NCI-H2196 (cell line): ENCODE data around the gene BCL2L2.
"Not testable (repeated sequence)": the region's sequence is repeated elsewhere in the genome, so short reads cannot be mapped to it uniquely, and the experiment has no call there.

ENCODE experiments used
- DNase-seq: peaks from one replicate; lab custom pipeline; 2025; ENCODE audit not compliant: unreplicated experiment; lab: John Stamatoyannopoulos, UW

BCL2L2 gene

GRCh38 chr14:23306412-23307145 is at the start of gene BCL2L2:
BCL2L2 (plus strand) TSS chr14:23306833; CDS start chr14:23307768, 935 bp downstream.
- peak; percentile 88 for DNase-seq

DNA sequence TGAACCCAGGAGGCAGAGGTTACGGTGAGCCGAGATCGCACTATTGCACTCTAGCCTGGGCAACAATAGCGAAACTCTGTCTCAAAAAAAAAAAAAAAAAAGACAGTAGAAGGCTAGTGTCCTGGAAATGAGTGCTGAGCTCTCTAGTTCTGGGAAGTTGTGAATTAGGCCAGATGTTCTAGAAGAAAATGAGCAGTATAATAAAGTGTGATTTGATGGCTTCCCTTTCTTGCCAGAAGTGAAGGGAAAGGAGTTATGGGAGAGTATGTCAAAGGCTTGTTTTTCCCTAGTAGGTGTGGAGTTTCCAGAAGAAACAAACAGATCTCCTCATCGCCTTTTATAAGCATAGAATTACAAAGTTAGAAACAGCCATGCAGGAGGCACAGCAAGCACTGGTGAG is 48.4 kb upstream of the BCL2L2 start:
- no peak for DNase-seq

GRCh38 chr14:23259426-23259825 is 47.2 kb upstream of the BCL2L2 start:
- DNase-seq, result no peak

GRCh38 chr14:23260849-23261248 is 45.8 kb upstream of the BCL2L2 start:
- not testable (repeated sequence) for DNase-seq

DNA sequence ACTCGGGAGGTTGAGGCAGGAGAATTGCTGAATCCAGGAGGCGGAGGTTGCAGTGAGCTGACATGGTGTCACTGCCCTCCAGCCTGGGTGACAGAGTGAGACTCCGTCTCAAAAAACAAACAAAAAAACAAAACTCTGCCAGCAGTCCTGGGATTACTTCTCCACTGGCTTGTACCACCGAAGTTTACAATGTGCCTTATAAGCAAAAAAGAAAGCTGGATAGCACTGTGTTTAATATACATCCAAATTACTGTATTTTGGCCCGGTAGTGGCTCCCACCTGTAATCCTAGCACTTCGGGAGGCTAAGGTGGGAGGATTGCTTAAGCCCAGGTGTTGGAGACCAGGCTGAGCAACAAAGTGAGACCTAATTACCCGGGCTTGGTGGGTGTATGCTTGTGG is 37.4 kb upstream of the BCL2L2 start:
- DNase-seq, result no peak

DNA sequence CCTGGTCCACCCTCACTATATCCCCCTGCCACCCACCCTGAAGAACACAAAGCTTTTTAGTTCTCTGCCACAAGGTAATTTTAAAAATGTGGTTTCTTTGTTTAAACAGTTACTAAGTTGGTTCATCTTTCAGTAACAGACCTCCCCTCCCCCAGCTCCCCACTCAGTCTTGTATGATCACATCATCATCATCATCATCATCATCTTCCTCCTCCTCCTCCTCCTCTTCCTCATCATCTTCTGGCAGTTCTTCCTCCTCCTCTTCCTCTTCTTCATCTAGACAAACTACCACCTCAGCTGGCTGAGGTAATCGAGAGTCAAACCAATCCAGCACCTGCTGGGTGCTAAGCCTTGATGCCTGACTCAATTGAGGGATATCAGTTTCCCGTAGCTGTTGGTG is 31.2 kb upstream of the BCL2L2 start:
- no peak for DNase-seq

- no peak for DNase-seq
Measured at GRCh38 chr14:23277189-23277588, 29.4 kb upstream of the BCL2L2 start.

GRCh38 chr14:23277928-23278327 is 28.7 kb upstream of the BCL2L2 start:
- not testable (repeated sequence) for DNase-seq

DNA sequence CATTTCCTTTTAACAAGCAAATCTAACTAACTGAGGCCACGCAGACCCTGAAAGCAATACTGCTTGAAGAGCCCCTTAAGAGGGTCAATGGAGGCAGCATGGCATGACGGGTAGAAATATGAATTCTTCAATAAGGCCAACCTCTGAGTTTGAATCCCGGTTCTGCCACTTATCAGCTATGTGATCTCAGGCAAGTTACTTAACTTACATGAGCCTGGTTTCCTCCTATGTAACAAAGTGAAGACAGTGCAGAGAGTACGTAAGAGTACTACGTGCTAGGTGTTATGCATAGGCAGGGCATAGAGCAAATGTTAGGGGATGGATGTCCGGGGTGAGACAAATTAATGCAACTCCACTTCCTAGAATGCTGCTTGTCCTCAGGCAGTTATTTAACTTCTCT is 25.4 kb upstream of the BCL2L2 start:
- no peak for DNase-seq

DNA sequence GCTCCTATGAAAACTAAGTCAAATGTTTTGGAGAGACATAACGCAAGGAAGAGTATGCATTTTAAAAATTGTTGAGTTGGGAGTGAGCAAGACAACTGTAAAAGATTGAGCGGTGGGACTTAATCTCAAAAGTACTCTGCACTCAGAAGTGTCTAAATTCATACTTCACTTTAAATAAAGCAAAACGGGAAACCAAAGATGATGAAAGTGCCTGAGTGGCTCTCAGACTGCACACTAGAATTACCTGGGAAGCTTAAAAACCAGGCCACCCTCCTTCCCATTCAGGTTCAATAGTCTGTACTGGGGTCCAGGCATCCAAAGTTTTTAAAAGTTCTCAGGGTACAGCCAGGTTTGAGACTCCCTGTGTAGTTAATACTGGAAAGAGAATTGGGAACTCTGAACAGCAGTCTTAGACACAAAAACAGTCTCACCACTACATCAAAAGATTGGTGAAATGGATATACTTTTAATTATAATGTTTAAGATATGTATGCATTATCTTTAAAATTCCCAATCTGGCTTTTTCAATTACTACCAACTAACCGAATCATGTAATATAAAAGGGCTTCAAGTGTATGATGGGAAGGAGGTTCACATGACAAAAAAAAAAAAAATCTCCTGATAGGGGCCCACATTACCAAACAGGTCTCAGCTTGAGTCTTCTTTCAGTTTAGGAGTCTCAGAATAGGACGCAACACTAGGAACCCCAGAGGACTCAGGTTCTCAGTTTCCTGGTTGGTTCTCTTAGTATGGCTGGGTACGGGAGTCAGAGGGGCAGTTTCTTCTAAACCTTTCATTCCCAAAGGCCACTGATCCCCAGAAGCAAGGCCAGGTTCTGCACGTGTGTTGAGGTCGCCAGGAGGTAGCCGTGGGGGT is 21.7 kb upstream of the BCL2L2 start:
- no peak for DNase-seq

DNA sequence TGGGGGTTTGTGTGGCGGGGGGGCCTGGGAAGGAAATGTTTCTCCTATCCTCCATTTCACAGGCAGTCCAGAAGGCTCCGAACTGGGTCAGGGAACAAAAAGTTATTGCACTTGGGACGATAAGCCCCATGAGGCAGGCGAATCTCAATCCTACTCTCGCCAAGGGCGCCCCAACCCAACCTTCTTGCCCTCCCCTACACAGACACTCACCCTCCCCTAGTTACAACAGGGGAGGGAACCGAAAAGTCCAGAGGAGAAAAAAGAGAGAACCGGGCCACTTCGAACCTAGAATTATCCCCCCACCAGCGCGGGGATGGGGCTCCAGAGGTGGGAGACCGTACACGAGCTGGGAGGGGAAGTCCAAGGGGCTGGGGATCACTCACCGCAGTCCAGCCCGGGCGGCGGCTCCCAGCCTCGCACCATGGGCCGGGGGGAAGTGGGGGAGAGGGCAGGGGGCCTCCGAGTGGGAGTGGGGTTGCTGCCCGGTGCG is 21.1 kb upstream of the BCL2L2 start:
- no peak for DNase-seq

DNA sequence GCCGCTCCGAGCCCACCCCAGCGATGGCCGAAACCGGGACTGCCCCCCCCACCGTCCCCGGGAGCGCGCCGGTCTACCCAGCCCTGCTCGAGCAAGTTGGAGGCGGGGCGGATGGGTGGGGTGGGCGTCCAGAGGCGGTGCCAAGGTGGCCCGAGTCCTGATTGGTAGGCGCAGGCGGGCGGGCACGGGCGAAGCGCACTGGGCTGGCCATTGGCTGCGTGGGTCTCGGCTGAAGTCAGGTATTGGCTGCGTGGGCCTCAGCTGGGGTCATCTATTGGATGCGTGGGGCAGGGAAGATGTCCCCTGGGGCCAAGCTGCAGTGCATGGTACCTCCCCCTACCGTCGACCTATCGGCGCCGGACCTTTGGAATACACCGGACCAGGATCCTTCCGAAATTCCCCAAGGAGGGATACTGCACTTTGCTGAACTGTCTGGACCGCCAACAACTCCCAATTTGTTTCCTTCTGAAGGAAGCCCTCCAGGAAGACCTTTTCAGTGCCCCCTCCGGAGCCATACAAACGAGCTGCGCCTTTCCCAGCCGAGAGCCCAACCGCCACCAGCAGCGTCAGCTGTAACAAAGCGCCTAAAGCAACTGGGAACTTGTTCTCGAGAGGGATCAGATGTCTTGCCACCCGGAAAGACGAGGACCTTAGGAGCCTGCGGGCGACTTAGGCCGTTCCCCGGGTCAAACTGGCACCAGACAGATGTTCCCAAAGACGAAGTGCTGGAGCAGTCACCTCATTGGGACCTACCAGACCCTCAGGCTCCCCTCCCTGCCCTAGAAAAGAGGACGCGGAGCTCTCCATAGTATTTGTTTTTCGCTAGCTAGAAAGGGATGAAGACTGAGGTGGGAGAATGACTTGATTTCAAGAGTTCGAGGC is 20.4 kb upstream of the BCL2L2 start, which contains the start of gene HOMEZ:
TSS of gene HOMEZ (minus strand) at position 113 of the 882 bp plus-strand sequence. CDS start 180 bp downstream, outside the sequence.
- DNase-seq, result peak; percentile 97

DNA sequence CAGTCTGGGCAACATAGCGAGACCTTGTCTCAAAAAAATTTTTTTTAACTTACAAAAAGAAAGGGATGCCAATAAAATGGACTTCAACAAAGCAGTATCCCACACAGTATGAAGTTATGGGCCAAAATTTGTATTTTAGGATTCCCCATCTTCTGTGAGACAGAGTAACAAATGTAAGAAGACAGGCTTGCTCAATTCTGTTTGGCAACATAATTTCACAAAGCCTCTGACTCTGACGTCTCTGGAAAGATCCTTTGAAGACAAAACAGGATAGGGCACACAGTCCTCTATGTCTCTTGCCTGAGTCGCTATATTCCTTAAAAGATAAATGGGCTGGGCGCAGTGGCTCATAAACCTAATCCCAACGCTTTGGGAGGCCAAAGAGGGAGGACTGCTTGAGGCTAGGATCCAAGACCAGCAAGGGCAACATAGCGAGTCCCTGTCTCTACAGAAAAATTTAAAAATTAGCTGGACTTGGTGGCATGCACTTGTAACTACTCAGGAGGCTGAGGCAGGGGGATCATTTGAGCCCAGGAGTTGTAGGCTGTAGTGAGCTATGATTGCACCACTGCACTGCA is 19.6 kb upstream of the BCL2L2 start:
- no peak for DNase-seq

DNA sequence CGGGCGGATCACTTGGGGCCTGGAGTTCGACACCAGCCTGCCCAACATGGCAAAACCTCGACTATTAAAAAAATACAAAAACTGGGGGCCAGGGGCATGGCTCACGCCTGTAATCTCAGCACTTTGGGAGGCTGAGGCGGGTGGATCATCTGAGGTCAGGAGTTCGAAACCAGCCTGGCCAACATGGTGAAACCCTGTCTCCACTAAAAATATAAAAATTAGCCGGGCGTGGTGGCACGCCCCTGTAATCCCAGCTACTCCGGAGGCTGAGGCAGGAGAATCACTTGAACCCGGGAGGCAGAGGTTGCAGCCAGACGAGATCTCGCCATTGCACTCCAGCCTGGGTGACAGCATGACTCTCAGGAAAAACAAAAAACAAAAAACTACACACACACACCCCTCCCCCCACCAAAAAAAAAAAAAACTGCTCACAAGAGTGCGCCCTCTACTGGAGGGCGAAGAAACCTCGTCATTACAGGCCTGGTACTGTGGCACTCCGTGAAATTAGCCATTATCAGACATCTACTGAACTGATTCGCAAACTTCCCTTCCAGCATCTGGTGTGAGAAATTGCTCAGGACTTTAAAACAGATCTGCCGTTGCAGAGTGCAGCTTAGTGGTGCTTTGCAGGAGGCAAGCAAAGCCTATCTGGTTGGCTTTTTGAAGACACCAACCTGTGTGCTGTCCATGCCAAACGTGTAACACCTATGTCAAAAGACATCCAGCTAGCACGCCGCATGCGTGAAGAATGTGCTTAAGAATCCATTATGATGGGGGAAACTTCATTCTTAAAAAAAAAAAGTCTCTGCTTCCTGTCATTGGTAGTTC is 11.7 kb upstream of the BCL2L2 start:
- DNase-seq, result peak; percentile 80

- DNase-seq, result no peak
Measured at GRCh38 chr14:23296012-23296777, 10.4 kb upstream of the BCL2L2 start.

DNA sequence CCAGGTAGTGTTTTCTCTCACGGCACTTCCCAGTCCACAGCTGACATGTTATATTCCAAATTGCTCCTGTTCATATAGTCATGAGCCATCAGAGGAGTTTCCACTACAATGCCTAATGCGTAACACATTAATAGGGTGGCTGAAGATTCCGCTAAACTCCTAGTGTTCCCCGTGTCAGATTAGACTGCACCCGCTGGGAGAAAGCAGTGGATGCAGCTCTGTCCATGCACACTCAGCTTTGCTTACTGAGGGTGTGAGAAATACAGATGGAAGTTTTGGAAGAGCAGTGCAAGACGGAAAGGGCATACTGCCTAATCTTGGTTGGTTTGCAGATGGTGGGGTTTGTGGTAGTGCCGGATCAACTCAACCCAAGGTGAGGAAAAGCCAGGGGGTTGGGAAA is 9.5 kb upstream of the BCL2L2 start:
- DNase-seq, result no peak

- DNase-seq, result no peak
Measured at GRCh38 chr14:23297611-23298277, 8.9 kb upstream of the BCL2L2 start.

DNA sequence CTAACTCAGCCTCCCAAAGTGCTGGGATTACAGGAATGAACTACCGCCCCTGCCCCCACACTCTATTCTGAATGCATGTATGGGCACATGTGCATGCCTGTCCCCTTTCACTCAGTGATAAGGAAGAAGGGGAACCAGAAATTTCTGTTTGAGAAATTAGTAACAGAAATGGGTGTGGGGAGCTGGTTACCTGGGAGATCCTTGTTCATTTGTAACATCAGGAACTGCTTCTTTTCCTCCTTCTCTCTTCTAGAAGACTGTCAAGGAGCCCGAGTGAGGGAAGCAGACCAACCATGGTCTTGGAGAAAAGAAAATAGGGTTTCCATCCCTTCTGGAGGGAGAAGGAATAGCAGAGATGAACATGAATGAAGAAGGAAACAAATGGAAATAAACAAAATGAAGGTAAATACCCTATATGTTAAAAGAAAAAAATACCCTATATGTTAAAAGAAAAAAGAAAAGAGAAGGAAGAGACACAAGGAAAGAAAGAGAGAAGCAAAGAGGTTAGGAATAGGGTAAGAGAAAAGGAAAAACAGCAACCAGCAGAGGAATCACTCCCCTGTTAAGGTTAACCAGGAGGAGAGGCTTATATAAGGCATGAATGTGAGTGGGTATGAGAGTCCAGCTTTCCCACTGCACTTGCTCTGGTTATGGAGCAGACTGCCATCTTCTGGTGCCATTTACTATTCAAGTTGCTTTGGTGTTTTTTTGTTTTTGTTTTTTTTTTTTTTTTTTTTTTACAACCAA is 7.2 kb upstream of the BCL2L2 start:
- peak; percentile 13 for DNase-seq
